GM21717 (cell line): ENCODE measurements around the gene ADM5.
"Not testable (repeated sequence)": the region's sequence is repeated elsewhere in the genome, so short reads cannot be mapped to it uniquely, and the experiment has no call there.

ENCODE experiments used
- ATAC-seq: cut with Tn5 transposase; IDR thresholded peaks from one replicate; pipeline ENCODE4 v1.9.1; 2021; ENCODE audit warnings: mild to moderate bottlenecking, moderate library complexity; ENCODE audit not compliant: unreplicated experiment

ADM5 gene

DNA sequence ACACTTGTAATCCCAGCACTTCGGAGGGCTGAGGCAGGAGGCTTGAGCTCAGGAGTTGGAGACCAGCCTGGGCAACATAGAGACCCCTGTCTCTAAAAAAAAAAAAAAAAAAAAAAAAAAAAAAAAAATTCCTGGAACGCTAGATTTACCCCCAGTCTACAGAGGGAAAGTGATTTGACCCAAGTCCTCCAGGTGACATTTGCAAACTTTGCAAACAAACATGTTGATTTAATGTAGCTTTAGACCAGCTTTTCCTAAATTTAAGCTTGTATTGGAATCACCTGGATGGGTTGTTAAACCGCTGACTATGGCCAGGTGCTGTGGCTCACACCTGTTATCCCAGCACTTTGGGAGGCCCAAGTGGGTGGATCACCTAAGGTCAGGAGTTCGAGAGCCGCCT is 10.0 kb downstream of the ADM5 start:
- no peak for ATAC-seq

DNA sequence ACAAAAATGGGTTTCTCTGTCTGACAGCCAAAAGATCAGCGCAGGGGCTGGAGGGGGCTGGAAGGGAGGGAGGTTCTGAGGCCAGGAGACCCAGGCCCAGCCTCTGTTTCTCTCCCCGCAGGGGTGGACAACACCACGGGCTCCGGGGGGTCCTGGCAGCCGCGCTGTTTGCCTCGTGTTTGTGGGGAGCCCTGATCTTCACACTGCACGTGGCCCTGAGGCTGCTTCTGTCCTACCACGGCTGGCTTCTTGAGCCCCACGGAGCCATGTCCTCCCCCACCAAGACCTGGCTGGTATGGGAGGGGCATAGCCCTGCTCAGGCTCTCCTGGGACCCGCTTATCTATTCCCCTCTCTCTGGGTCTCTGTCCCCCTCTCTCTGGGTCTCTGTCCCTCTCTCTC is 11.2 kb downstream of the ADM5 start:
- ATAC-seq: no peak

DNA sequence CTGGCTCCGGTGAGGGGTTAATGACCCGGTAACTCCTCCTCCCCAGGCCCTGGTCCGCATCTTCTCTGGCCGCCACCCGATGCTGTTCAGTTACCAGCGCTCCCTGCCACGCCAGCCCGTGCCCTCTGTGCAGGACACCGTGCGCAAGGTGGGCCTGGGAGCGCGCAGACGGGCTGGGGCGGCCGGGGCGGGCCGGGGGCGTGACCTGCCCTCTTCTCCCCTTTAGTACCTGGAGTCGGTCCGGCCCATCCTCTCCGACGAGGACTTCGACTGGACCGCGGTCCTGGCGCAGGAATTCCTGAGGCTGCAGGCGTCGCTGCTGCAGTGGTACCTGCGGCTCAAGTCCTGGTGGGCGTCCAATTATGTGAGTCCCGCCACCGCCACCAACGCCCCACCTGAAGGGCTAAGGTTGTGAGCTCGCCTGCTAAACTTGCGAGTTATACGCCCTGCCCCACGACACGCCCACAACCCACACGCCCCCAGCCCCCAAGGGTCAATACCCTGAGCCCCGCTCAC is 11.9 kb downstream of the ADM5 start:
- no peak for ATAC-seq

DNA sequence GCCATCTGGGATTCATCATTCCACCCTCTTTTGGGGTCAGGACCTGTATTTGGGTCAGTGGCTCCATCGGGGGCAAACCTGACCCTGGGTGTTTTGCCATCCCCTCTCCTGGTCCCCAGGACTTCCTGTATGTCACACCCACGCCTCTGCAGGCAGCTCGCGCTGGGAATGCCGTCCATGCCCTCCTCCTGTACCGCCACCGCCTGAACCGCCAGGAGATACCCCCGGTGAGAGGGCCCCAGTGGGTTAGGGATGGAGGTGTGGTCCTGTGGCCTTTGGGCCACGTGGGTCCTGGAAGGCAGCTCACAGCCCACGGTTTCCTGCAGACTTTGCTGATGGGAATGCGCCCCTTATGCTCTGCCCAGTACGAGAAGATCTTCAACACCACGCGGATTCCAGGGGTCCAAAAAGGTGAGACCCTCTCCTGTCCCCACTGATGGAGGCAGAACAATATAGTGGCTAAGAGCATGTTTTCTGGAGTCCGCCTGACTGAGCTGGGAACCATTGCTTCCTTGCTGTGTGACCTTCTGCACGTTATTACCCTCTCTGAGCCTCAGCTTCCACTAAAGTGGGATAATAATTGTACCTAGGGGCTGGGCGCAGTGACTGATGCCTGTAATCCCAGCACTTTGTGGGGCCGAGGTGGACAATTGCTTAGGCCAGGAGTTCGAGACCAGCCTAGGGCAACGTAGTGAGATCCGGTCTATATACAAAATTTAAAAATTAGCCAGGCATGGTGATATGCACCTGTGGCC is 15.7 kb downstream of the ADM5 start:
- no peak for ATAC-seq

DNA sequence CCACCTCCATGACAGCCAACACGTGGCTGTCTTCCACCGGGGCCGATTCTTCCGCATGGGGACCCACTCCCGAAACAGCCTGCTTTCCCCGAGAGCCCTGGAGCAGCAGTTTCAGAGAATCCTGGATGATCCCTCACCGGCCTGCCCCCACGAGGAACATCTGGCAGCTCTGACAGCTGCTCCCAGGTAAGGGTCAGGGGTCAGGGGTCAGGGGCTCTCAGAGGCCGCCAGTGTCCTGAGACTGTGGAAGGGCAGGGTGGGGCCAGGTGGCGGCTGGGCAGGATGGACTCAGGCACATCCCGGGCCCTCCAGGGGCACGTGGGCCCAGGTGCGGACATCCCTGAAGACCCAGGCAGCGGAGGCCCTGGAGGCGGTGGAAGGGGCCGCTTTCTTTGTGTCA is 16.5 kb downstream of the ADM5 start:
- no peak for ATAC-seq

DNA sequence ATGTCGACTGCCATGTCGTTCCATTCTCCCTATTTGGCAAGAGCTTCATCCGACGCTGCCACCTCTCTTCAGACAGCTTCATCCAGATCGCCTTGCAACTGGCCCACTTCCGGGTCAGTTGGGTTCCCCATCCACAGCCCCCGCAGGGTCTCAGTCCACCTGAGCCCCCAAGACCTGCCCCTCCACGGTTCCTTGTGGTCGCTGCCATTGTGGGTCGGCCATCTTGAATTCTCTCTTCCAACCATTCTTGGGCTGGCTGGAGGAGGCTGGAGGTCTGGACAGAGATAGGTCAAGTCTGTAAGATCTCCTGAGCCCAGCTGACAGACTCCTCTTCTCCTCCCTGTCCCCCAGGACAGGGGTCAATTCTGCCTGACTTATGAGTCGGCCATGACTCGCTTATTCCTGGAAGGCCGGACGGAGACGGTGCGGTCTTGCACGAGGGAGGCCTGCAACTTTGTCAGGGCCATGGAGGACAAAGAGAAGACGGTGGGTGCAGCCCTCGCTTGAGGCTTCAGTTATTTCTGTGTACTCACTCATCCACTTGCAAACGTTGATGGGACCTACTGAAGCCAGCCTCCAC is 21.1 kb downstream of the ADM5 start:
- ATAC-seq: no peak

DNA sequence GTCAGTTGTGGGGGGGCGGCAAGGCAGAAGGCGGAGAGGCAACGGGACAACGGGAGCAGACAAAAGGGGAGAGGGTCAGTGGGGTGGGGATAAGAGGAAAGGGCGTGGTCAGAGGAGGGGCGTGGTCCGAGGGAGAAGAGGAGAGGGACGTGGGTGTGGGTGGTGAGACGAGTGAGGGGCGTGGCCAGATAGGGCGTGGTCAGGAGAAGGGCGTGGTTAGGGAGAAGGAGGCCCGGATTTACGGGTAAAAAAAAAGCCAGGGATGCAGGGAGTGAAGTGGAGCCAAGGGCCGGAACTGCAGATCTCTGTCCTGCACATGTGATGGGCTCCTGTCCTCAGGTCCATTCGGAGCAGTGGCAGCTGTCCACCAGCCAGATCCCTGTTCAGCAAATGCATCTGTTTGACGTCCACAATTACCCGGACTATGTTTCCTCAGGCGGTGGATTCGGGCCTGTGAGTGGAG is 23.0 kb downstream of the ADM5 start:
- no peak for ATAC-seq

DNA sequence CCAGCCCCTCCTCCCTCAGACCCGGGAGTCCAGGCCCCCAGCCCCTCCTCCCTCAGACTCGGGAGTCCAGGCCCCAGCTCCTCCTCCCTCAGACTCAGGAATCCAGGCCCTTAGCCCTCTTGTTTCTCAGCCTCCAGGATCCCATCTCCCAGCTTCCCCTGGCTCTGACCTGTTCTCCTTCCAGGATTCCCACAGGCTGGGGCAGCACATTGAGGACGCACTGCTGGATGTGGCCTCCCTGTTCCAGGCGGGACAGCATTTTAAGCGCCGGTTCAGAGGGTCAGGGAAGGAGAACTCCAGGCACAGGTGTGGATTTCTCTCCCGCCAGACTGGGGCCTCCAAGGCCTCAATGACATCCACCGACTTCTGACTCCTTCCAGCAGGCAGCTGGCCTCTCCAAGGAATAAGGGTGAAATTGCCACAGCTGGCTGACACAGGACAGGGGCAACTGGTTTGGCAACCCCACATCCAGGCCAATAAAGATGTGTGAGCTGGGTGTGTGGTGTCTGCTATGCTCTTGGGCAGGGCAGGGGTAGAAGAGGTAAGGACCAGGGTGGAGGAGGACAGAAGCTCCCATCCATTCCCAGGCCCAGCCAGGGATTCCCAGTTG is 23.9 kb downstream of the ADM5 start:
- ATAC-seq: no peak

DNA sequence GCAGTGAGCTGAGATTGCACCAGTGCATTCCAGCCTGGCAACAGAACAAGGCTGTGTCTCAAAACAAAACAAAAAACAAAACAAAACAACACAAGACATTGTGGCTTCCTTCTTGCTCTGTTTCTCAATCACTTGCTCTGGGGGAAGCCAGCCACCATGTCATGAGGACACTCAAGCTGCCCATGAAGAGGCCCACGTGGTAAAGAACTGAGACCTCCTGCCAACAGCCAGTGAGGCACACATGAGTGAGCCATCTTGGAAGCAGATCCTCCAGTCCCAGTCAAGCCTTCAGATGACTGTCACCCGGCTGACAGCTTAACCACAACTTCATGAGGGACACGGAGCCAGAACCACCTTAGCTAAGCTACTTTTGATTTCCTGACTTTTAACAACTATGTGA is 26.8 kb downstream of the ADM5 start:
- no peak for ATAC-seq

DNA sequence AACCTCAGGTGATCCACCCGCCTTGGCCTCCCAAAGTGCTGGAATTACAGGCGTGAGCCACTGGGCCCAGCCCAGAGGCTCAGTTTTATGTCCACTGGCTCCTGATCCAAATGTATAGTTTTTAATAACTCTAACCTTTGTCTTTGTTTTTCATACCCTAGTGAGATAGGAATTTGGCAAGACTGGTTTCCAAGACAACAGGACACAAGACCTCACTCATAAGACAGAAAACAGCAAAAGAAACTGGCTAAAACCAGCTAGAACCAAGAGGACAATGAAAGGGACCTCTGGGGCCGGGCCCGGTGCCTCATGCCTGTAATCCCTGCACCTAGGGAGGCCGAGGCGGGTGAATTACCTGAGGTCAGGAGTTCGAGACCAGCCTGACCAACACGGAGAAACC is 29.1 kb downstream of the ADM5 start:
- ATAC-seq: no peak

DNA sequence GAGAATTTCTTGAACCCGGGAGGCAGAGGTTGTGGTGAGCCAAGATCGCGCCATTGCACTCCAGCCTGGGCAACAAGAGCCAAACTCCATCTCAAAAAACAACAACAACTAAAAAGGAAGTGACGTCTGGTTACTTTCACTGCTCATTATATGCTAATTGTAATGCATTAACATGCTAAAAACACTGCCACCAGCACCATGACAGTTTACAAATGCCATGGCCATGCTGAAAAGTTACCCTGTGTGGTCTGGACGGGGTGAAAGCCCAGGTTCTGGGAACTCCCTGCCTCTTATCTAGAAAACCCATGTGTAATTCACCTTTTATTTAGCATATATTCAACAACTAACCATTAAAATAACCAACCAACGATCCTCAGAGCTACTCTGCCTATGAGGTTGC is 29.6 kb downstream of the ADM5 start:
- ATAC-seq: no peak

DNA sequence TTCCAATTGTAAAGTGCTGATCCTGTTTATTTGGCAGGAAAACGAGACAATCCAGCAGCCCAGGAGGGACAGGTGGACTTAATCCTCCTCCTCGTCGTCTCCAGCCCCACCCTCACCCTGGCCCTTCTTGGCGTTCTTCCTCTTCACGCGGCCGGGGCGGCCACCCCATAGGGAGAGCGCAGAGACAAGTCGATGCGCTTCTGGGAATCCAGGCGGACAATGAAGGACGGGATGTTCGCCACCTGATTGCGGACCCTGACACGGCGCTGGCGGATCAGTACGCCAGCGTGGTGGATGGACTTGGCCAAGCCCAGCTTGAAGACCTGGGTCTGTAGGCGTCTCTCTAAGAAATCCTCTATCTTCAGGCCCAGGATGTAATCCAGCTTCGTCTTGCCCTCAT is 30.0 kb downstream of the ADM5 start:
- ATAC-seq: not testable (repeated sequence)

DNA sequence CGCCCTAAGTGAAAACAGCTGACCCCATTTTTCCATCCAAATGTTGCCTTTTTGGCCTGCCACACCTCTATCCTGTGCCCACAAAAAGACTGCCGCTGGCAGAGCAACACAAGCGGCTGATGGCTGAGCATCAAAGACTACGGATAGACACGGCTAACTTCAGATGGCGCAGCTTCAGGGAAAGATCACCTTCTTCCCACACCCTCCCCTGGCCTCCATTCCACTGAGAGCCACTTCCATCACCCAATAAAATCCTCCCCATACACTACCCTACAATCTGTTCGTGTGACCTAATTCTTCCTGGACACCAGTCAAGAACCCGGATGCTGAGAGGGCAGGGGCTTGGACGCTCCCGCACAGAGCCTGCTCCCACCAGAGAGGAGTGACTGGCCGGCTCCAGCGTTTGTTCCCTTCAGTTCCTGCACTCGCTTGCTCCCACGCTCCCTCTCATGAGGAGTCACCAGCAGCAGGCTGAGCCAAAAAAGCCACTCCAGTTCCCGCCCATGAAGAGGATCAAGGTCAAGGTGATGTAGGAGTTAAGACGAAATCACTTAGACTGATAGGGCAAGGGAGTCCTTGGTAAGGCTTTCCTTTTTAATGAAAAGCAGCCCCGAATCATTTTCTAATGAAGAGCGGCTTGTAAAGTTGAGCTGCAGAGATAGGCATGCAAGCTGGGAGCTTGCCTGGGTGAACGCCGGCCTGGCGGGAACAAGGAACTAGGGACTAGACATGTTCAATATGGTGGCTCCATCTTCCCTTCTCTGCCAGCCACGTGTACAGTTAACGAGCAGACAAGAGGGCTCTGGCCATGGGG is 38.0 kb downstream of the ADM5 start:
- no peak for ATAC-seq

DNA sequence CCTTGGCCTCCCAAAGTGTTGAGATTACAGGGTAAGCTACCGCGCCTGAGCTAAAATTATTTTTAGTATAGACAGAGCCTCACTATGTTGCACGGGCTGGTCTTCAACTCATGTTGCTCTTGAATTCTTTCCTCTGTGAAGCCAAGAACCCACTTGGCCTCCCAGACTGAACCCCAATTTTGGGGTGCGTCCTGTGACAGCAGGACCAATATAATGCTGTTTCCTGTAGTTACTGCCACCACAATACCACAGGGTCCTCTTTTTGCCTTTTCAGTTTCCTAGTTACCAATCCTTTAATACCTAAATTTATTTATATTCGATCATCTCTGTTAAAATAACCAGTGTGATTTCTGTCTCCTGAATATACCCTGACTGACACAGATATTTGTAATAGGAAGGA is 40.8 kb downstream of the ADM5 start:
- no peak for ATAC-seq

DNA sequence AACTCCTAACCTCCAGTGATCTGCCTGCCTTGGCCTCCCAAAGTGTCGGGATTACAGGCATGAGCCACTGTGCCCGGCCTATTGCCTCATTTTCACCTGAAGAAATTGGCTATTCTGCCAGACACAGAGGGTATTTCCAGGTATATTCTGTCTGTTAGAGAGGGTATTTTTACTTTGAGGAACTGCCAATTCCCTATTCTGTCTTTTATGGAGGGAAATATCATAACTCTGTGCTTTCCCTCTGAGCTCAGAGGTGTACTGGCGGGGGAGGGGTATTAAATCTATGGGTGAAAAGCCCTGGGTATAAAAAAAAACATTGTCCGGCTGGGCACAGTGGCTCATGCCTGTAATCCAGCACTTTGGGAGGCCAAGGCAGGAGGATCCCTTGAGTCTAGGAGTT is 48.9 kb downstream of the ADM5 start:
- no peak for ATAC-seq

DNA sequence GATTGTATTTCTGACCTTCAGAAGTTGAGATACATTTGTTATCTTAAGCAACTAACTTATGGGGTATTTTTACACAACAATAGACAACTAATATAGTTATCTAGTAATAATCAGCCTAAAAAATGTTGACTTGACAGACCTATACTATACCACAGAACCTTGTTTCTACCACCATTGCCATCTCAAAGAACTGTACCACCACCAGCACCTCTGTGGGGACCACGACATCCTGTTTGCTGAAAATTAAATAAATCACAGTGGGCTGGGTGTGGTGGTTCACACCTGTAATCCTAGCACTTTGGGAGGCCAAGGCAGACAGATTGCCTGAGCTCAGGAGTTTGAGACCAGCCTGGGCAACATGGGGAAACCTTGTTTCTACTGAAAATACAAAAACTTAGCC is 49.7 kb downstream of the ADM5 start:
- no peak for ATAC-seq

DNA sequence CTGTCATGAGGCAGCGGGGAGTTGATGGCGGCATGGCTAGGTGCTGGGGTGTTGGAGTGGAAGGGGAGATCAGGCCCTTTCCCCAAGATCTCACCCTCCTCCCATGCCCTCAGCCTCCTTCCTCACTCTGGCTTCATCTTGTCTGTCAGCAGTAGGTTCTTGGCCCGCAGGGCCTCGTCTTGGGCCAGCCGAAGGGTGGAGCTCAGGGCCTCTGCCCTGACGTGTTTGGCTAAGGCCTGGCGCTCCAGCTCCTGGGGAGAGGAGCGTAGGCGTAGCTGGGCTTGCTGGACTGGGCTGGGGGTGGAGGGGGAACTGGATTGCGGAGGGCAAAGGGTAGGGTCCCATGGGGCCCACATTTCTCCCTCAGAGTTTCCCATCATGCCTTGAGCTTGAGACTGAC is 50.5 kb downstream of the ADM5 start:
- no peak for ATAC-seq
